Activated CD4-positive, alpha-beta T cell treated with anti-CD3 and anti-CD28 coated beads for 1 hour (primary cell): ENCODE results near the gene KRTAP2-2.

Experiments
- DNase-seq: peaks from one replicate; pipeline ENCODE4 v3.0.0-alpha.2; 2020

The KRTAP2-2 gene

DNA sequence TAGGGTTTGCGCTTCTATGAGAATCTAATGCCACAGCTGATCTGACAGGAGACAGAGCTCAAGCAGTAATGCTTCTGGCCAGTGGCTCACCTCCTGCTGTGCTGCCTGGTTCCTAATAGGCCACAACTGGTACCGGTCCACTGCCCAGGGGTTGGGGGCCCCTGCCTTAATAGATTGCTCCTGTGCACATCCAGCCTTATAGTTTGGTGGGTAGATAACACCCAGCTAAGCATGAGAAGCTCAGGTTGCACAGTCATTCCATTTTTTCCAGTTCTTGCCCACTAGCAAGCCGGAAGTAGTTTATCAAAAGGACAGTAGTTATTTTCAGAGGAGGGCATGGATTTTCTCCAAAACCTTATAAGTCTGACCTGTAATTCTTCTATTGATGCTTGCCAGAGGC lies 35.6 kb downstream of the KRTAP2-2 start:
- DNase-seq = no peak

DNA sequence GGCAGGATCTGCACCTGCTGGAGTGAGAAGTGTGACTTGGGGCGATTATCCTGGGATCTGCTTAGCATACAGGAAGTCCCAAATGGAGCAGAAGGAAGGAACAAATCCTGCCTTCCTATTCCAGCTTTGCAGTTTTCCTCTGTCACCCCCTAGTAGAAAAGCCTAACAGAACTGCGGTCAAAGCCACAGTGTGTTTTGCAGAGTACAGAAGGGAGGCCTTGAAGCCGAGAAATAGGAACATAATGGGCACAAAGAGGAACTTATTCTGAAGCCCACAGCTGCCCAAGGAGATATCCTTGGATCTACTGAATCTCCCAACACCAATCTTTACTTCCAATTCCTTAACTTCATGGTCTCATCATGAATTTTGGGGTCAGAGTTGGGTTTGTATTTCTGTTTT lies 36.5 kb downstream of the KRTAP2-2 start:
- no peak for DNase-seq

DNA sequence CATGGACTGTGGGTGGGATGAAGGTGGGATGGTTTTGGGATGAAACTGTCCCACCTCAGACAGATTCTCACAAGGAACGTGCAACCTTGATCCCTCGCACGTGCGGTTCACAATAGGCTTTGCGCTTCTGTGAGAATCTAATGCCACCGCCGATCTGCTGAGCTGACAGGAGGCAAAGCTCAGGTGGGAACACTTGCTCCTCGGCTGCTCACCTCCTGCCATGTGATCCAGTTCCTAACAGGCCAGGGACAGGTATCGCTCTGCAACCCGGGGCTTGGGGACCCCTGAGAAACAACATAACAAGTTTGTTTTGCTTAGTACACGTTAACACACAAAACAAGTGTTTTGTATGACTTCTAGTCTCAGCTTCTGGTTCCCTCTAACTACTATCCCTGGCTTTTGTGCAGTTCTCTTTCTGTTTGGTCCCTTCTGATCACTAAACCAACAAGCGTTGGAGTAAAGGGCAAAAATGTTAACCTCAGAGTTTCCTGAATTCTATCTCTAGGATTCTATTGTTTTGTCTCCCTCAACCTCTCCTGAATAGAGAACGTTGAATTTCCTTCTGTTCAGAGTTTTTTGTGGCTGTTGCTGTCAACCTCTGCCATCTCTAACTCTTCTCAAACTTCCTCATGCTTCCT lies 38.3 kb downstream of the KRTAP2-2 start:
- DNase-seq = no peak

DNA sequence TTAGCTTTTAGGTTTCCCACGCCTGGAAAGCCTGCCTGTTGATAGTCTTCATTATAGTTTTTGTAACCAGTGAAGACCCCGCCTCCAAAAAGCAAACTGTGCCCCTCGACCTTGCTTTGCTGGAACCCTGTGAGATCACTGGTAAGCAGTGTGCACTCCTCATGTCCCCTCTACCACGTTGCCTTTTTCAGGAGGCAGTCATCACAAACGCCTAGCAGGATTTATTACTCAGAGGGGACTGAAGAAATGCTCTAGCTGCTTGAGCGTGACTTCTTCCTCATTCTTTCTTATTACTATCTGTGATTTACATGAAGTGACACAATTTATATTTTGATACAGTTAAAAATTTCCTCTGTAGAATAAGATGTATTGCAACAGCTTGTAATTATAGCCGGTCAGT lies 39.6 kb downstream of the KRTAP2-2 start:
- no peak for DNase-seq

DNA sequence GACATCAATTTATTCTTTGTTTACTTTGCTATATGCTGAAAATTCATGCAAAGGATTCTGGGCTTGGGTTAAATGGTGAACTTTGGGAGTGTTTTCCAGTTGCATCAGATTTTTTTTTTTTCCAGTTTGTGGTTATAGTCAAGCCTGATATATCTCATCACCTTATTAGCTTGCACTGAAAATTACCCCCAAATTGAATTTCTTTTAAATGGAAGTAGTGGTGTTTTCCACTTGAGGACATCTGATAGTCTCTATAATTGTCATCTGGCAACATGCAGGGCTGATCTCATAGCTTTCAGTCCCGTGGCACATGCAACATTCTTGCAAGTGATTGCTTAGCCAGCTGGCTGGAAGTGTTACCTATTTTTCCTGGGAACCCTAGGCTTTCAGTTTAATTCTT lies 41.4 kb downstream of the KRTAP2-2 start:
- no peak for DNase-seq

DNA sequence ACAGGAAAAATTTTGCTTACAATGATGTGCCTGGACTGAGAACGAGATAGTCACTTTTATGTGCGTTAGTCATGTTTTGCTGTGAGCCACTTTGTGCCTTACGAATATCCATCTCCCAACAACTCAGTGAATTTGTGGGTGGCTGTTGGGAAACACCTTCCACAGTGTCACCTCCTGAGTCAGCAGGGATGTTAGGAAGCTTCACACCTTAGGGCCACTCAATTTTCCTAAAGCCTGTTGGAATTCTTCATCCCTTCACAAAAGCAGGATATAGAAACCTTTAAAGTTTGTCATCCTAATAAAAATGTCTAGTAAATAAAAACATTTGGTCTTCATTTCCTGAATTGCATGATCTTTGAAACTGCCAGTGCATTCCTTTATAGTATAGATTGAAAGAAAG lies 41.8 kb downstream of the KRTAP2-2 start:
- DNase-seq = no peak

DNA sequence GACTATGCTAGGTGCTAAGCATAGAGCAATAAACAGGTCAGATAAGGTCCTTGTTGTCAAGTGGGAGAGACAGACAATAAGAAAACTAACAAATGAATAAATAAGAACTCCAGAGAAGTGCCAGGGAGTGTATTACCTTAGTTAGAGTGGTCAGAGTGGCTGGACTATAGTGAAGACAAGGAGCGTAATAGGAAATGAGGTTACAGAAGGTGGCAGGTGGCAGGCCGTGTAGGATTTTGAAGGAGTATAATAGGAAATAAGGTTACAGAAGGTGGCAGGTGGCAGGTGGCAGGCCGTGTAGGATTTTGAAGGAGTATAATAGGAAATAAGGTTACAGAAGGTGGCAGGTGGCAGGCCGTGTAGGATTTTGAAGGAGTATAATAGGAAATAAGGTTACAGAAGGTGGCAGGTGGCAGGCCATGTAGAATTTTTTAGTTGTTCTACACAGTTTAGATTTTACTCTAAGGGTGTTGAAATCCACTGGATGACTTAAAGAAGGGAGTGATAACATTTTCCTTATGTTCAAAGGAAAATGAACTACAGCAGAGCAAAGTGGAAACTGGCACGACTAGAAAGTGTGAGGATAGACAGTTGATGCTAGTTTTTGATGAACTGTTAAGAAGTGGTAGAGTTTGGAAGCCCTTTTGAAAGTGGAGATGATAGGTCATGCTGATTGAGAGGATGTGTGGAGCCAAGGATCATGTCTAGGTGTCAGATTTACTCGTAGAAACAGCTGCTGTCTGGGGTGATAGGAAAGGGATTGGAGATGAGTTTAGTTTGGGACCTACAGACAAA lies 42.5 kb downstream of the KRTAP2-2 start:
- DNase-seq = no peak

DNA sequence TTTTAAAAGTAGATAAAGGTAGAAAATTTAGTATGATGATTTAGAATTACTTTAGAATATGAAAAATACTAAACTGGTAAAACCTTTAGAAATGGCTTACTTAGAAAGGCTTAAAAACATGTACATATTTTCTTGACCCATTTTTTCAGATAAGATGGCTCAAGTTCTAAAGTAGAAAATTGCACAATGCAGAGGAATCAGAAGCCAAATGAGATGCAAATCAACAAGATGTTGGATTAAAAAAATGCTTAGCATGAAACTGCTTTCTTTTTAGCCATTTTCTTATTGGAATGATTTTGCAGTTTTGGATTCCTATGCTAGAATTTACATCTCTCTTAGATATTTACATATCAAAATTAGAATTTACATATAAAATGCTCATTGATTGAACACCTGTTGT lies 44.6 kb downstream of the KRTAP2-2 start:
- no peak for DNase-seq

DNA sequence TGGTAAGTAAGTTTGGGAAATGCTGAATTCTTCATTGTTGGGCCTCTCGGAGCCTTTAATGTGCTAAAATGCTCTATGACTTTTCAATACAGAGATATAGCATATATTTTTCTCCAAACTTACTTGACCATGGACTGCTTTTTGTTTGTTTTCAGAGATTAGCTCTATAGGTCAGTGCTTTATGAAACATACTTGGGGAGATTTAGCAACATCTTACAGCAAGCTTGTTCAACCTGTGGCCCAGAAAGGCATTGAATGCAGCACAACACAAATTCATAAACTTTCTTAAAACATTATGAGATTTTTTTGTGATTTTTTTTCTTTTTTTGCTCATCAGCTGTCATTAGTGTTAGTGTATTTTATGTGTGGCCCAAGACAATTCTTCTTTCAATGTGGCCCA lies 45.1 kb downstream of the KRTAP2-2 start:
- DNase-seq = no peak

DNA sequence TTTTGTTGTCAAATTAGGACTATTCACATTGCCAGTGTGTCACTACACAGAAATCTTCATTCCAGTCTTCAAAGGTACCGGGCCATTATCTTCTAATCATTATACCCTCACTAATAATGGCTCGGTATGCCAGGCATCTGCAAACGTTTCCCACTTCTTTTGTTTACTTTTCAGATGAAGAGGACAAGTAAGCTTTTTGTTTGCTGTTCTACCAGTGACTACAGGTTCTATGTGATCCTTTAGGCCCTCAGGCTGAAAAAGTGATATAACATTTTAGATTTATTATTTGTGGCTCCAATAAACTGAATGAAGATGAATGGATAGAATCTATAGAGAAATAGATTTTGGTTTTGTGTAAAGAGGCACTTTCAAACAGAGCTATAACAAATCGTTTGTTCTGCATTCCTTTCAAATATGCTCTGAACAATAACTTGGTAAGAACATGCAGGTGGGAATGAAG lies 45.7 kb downstream of the KRTAP2-2 start:
- no peak for DNase-seq

DNA sequence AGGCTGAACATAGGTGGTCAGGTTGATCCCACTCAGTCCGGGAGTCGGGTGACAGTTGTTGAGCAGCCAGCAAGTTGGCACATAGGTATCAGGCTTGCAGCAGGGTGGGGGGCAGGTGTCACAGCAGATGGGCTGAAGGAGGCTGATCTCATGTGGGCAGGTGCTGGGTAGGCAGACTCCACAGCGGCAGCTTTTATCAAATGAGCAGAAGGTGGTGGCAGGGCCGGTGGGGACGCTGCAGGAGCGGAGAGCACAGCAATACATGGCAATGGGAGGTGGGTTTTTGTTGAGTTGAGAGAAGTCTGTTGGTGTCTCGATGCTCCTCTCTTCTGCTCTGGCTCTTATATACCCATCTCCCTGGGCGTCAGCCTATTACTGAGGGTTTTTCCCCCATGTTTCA lies 46.2 kb downstream of the KRTAP2-2 start, which contains the start of gene KRTAP3-1:
TSS of gene KRTAP3-1 (minus strand) at position 318 of the 400 bp plus-strand sequence. CDS start at position 264, 54 bp downstream.
- DNase-seq = no peak
